NOMO-1 treated with dmso at 0.1 percent for 144 hours (cell line): ENCODE data around the gene MOCOS.
A peak's percentile ranks its signal among the peaks of the same experiment; 100 is the strongest.

Experiments used
- DNase-seq: peaks from one replicate; lab custom pipeline; 2025; ENCODE audit not compliant: unreplicated experiment; lab: John Stamatoyannopoulos, UW

Gene MOCOS

GRCh38 chr18:36262971-36263370 lies 75.7 kb downstream of the MOCOS start:
- DNase-seq: no peak

- DNase-seq: no peak
Observed at GRCh38 chr18:36264283-36264682, 77.0 kb downstream of the MOCOS start.

GRCh38 chr18:36265015-36265414 lies 77.7 kb downstream of the MOCOS start:
- no peak for DNase-seq

- DNase-seq: no peak
Observed at GRCh38 chr18:36269157-36269556, 81.9 kb downstream of the MOCOS start.

- DNase-seq: no peak
Observed at GRCh38 chr18:36271153-36271552, 83.9 kb downstream of the MOCOS start.

GRCh38 chr18:36273347-36273746 lies 86.0 kb downstream of the MOCOS start:
- DNase-seq: no peak

GRCh38 chr18:36274083-36274715 lies 86.9 kb downstream of the MOCOS start:
- DNase-seq: no peak

- no peak for DNase-seq
Observed at GRCh38 chr18:36275561-36275960, 88.3 kb downstream of the MOCOS start.

- DNase-seq: no peak
Observed at GRCh38 chr18:36279001-36279400, 91.7 kb downstream of the MOCOS start.

- no peak for DNase-seq
Observed at GRCh38 chr18:36281936-36282335, 94.6 kb downstream of the MOCOS start.

GRCh38 chr18:36283448-36283847 lies 96.2 kb downstream of the MOCOS start:
- DNase-seq: no peak

- DNase-seq: no peak
Observed at GRCh38 chr18:36284268-36284667, 97.0 kb downstream of the MOCOS start.

- DNase-seq: no peak
Observed at GRCh38 chr18:36284671-36285295, 97.5 kb downstream of the MOCOS start.

- DNase-seq: no peak
Observed at GRCh38 chr18:36287653-36288052, 100.4 kb downstream of the MOCOS start.

GRCh38 chr18:36288689-36289088 lies 101.4 kb downstream of the MOCOS start:
- DNase-seq: no peak

- DNase-seq: no peak
Observed at GRCh38 chr18:36294031-36294430, 106.7 kb downstream of the MOCOS start.

GRCh38 chr18:36295214-36295613 lies 107.9 kb downstream of the MOCOS start:
- no peak for DNase-seq

GRCh38 chr18:36295880-36296301 lies 108.6 kb downstream of the MOCOS start:
- no peak for DNase-seq

GRCh38 chr18:36296650-36297416 lies 109.5 kb downstream of the MOCOS start:
- peak; percentile 2 for DNase-seq

GRCh38 chr18:36297417-36298125 lies 110.3 kb downstream of the MOCOS start, which contains the start of gene FHOD3:
Gene FHOD3, plus strand, starts transcription at chr18:36297713. Its CDS starts 123 bp downstream, at chr18:36297836.
- DNase-seq: no peak

- no peak for DNase-seq
Observed at GRCh38 chr18:36298126-36298741, 110.9 kb downstream of the MOCOS start.
